Measurements from ENCODE around the gene SELENOO.

Gene SELENOO

DNA sequence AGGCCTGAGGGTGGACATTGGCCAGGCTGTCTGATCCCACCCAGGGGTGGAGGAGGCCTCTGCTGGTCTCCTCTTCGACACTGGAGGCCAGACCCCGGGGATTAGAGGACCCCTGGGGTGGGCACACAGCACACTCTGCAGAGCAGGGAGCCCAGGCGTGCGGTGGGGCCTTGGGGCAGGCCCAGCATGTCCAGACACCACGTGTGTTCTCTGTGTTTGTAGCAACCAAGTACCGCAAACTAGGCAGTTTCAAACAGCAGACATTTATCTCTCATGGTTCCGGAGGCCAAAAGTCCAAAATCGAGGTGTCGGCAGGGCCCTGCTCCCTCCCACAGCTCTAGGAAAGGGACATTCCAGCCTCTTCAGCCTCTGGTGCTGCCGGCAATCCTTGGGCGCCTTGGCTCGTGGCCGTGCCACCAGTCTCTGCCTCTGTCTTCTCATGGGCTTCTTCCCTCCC is 28.8 kb upstream of the SELENOO start:
- no peak for DNase-seq

DNA sequence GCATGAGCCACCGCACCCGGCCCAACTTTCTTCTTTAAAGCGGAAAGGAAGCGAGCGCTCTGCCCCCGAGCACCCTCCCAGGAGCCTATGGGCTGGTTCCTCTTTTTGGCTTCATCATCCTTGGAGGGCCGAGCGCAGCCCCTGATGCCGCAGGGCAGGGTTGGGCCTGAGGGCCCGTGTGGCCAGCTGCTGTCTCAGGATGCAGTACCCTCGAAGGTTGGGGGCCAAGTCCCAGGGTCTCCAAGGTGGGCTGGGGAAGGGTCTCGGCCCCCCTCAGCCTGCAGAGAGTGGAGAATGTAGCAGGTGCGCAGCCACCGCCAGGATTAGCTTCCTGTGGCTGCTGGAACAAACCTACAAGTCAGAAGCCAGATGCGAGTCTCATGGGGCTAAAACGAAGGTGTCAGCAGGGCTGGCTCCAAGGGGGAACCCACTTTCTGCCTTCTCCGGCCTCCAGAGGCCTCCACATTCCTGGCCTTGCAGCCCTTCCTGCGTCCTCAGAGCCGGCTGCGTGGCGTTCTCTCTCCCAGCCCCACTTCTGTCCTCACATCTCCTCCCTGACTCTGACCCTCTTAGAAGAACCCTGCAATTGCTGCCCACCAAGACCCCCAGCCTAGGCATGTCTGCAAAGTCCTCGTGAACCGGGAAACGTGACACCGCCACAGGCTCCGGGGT is 27.4 kb upstream of the SELENOO start:
- no peak for DNase-seq

- no peak for DNase-seq
Observed at GRCh38 chr22:50173983-50174355, 26.8 kb upstream of the SELENOO start.

GRCh38 chr22:50174382-50175190 is 26.2 kb upstream of the SELENOO start:
- no peak for DNase-seq

DNA sequence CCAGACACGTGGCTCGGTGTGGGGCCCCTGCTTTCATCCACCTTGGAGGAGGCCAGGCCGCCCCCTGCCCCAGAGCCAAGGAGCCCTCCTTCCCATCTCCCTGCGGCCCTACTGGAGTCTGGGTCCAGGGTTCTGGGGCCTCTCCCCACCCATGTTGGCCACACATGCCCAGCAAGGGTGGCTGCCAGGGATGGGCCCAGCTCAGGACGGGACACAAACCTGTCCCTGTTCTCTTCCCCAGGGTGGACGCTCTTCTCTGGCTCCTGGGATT is 25.7 kb upstream of the SELENOO start:
- DNase-seq = no peak

DNA sequence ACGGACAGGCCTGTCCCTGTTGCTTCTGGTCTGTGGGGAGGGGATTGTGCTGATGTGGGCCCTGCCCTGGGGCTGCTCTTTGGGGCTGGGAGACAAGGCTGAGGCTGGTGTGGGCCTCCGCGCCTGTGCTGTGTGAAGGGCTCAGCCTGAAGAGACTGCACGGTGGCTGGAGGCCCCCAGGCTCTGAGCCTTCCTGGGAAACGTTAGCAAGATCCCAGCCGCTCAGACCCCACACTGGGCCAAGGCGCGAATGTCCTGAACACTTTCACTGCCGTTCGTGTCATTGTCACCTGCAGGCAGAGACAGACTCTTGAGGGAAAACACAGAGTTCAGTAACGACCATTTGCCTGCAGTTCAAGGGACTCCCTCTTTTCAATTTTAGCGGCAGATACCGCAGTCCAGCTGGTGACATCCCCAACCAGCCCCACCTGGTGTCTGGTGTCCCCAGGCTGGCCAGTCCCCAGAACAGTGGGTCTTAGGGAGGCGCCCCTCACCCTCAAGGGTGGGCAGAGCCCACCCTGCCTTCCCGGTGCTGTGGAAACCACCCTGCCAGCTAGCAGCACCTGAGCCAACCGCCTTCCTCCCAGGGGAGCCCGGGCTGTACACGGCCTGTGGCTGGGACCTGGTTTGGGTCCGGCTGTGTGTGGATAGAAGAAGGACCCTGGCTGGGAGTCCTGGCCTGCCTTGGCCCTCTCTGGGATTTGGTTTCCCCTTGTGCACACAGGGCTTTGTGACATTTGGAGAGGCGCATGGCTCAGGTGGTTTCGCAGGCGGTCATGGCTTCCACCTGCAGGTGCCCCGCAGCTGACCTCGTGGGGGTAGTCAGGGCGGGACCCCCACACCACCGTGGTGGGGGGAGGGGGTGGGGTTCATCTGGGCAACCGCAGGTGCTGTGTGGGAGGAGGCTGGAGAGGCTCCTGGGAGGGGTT is 24.6 kb upstream of the SELENOO start:
- no peak for DNase-seq

- no peak for DNase-seq
Observed at GRCh38 chr22:50176850-50177536, 23.8 kb upstream of the SELENOO start.

DNA sequence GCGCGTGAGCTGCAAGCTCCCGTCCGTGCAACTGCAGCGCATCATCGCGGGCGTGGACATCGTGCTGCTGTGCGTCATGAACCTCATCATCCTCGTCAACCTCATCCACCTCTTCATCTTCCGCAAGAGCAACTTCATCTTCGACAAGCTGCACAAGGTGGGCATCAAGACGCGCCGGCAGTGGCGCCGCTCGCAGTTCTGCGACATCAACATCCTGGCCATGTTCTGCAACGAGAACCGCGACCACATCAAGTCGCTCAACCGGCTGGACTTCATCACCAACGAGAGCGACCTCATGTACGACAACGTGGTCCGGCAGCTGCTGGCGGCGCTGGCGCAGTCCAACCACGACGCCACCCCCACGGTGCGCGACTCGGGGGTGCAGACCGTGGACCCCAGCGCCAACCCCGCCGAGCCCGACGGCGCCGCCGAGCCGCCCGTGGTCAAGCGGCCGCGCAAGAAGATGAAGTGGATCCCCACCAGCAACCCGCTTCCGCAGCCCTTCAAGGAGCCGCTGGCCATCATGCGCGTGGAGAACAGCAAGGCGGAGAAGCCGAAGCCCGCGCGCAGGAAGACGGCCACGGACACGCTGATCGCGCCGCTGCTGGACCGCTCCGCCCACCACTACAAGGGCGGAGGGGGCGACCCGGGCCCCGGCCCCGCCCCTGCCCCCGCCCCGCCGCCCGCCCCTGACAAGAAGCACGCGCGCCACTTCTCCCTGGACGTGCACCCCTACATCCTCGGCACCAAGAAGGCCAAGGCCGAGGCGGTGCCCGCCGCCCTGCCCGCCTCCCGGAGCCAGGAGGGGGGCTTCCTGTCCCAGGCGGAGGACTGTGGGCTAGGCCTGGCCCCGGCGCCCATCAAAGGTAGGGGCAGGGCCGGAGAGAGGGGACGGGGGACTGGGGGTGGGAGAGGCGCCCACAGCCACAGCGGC is 23.0 kb upstream of the SELENOO start:
- DNase-seq = no peak

DNA sequence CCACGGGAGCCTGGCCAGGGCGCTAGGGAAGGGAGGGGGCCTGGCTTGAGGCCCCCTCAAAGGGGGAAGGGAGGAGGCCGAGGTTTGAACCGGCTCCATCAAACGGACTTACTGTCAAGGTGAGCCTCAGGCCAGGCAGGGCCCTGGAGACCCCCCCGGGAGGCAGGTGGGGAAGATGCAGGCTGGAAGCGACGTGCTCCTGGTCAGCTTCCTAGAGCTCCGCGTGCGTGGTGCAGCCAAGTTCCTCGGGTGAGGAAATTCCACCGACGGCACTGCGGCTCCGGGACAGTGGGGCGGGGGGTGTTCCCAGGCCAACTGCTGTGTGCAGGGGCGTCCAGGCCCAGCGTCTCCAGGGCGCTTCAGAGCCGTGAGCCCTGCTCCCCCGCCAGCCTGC is 22.3 kb upstream of the SELENOO start:
- no peak for DNase-seq

GRCh38 chr22:50178871-50179869 is 21.6 kb upstream of the SELENOO start:
- DNase-seq = no peak

DNA sequence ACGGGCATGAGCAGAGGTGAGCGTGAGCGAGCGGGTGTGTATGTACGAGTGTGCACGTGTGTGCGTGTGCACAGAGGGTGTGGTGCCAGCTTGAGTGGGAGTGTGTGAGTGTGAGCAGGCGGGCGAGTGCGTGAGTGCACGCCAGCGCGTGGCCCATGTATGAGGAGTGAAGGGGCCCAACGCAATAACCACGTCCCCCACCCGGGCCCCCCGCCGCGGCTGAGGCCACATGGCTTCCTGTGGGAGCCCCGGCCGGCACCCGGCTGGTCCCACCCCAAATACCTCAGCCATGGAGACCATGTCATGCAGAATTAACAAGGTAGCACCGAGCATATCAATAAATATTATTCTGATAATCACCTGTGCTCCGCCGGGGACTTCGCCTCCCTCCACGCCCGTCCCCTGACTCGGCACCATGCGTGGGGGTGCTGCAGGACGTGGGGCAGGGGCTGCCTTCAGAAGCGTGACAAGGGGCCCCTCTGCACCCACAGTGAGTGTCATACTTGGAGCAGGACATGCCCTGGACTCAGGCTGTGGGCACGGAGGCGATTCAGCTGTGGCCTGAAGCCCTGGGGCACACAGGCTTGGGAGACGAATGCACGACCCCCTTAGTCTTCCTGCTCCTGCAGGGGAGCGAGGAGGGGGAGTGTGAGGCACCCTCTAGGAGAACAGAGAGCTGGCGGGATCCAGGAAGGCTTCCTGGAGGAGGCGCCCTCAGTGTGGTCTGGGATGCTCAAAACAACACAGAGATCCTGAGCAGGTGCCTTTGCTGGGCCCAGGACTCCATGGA is 20.7 kb upstream of the SELENOO start:
- DNase-seq = no peak

DNA sequence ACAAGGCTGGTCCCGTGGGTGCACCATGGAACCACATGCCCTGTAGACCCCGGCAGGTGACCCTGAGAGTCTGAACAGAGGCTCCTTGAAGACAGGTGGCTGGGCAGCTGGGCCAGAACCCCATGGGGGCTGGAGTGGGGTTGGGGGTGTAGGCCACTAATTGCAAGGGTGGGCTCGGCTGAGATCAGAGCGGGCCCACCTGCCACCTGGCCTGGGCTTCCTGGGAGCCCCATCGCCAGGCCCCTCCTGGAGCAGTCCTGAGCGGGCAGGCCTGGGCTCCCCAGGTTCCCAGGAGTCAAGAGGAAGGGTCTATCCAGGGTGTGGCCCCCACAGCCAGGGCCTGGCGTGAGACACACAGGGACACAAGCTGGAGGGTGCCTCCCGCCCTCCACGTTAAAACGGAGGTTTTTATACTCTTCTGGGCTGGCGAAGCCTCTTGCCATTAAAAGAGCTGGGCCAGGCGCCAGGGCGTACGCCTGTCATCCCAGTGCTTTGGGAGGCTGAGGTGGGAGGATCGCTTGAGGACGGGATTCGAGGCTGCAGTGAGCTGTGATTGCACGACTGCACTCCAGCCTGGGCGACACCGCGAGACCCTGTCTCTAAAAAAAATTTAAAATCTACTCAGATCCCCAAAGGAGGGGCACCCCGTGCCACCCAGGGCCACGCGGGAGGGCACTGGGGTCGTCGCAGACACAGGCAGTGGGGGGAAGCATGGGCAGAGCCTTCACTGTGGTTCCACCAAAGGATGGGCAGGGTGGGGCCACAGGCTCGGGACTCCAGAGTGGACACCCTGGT is 19.9 kb upstream of the SELENOO start:
- DNase-seq = no peak

DNA sequence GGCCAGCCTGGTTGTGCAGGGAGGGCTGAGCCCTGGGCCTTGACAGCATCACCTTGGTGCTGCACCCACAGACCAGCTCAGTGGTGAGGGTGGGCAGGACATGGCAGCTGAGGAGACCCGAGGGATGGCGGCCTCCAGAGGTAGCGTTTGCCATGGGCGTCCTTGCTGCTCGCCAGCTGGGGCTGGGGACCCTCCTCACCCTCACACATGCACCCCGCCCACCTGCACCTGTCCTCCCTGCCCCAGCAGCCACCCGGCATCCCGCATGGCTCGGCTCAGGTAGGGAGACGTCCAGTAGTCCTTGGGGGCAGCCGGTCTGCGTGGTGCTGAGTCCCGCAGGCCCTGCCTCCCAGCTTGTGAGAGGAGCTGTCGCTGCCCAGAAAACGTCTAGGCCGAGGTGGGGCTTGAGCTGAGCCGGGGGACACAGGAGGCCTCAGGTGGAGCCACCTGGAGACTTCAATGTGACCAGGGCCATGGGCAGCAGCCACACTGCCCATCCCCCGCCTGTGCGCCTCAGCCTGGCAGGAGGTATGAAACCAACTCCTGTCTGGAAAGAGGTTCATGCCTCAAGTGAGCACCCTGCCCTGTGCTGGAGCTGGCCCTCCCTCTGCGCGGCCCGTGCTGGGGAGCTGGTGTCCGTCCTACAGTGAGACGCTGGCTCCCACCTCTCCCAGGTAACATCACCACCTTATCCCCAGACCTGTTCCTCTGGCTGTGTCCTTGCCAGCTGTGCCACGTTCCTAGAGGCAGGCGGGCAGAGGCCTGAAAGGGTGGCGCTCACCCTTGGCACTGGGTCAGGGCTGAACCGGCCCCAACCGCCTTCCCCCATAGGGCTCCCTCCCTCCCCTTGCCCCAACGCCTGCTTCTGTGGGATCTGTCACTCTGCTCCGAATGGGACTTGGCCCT is 18.4 kb upstream of the SELENOO start:
- no peak for DNase-seq

DNA sequence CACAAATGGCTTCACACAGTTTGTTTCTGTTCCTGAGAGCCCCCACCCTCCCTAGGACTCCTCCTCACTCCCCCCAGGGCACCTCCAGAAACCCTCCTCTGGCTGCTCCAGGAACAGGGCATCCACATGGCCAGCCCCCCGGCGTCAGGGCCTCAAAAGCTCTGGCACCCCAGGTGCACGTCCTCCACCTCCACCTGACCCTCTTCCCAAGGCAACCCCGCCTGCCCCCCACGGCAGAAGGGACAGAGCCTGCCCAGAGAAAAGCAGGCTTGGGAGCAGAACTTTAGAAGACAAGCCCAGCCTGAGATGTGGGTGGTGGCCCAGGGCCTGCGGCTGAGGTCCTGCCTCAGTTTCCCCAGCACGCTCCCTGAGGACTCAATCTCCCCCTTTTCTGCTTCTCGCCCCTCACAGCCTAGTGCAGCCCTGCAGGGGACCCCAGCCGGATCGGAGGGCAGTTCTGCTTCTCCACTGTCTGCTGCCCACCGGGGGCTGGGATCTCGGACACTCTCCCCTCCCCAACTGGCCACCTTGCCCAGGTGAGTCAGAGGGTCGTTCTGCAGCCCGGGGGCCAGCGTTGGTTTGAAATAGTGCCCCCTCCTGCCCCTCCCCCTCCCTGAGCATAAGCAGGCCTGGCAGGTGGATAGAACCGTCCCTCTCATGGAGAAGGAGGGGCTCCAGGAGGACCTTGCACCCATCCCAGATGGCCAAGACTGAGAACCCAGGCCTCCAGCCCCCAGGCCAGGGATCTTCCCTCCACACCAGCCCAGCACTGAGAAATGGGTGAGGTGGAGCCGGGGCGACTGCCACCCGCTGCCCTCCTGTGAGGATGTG is 17.5 kb upstream of the SELENOO start:
- no peak for DNase-seq

- peak; percentile 31 for DNase-seq
Observed at GRCh38 chr22:50184004-50184901, 16.6 kb upstream of the SELENOO start.

GRCh38 chr22:50184902-50185374 is 15.9 kb upstream of the SELENOO start:
- no peak for DNase-seq

Measured in midbrain (tissue), 1 donor.